HEK293 (cell line): ENCODE results near the gene PRPF38B.

Source experiments
- CTCF ChIP-seq: fragments of 450-650 bp; formaldehyde crosslinking; IDR thresholded peaks from 2 replicates; pipeline ENCODE4 v1.5.1; 2016; ENCODE audit warnings: missing biosample characterization, missing genetic modification characterization
- GLI4 ChIP-seq: fragments of 450-650 bp; formaldehyde crosslinking; IDR thresholded peaks from 2 replicates; pipeline ENCODE4 v1.5.1; 2016; ENCODE audit warnings: missing biosample characterization, missing genetic modification characterization
- GLIS1 ChIP-seq: fragments of 450-650 bp; formaldehyde crosslinking; IDR thresholded peaks from 2 replicates; pipeline ENCODE4 v1.5.1; 2016; ENCODE audit warnings: missing biosample characterization, missing genetic modification characterization
- HOXA7 ChIP-seq: sonication (generic); formaldehyde crosslinking; IDR thresholded peaks from 2 replicates; pipeline ENCODE4 v1.8.1; 2022; ENCODE audit warnings: missing genetic modification reagents, borderline replicate concordance
- PRDM10 ChIP-seq: fragments of 450-650 bp; formaldehyde crosslinking; IDR thresholded peaks from 2 replicates; pipeline ENCODE4 v1.5.1; 2016; ENCODE audit warnings: missing biosample characterization, missing genetic modification characterization
- SP3 ChIP-seq: fragments of 450-650 bp; formaldehyde crosslinking; IDR thresholded peaks from 2 replicates; pipeline ENCODE4 v1.5.1; 2016; ENCODE audit warnings: missing biosample characterization, missing genetic modification characterization
- TRIM28 ChIP-seq: IDR thresholded peaks from 2 replicates; pipeline ENCODE4 v1.6.1; 2011; ENCODE audit warnings: low read length, control low read depth, borderline replicate concordance
- YY1 ChIP-seq: fragments of 450-650 bp; formaldehyde crosslinking; IDR thresholded peaks from 2 replicates; pipeline ENCODE4 v1.5.1; 2018; ENCODE audit warnings: missing biosample characterization, missing genetic modification characterization
- ZNF19 ChIP-seq: fragments of 450-650 bp; formaldehyde crosslinking; IDR thresholded peaks from 2 replicates; pipeline ENCODE4; 2016; ENCODE audit warnings: missing biosample characterization, missing genetic modification characterization, low read depth
- ZNF394 ChIP-seq: fragments of 450-650 bp; formaldehyde crosslinking; IDR thresholded peaks from 2 replicates; pipeline ENCODE4 v1.5.1; 2016; ENCODE audit warnings: missing biosample characterization, missing genetic modification characterization, mild to moderate bottlenecking, moderate library complexity, borderline replicate concordance
- ZNF433 ChIP-seq: fragments of 450-650 bp; formaldehyde crosslinking; IDR thresholded peaks from 2 replicates; pipeline ENCODE4 v1.5.1; 2016; ENCODE audit warnings: missing biosample characterization, missing genetic modification characterization, low read depth
- ZNF449 ChIP-seq: fragments of 450-650 bp; formaldehyde crosslinking; IDR thresholded peaks from 2 replicates; pipeline ENCODE4 v1.5.1; 2017; ENCODE audit warnings: missing biosample characterization, mild to moderate bottlenecking, missing genetic modification characterization, moderate library complexity

GRCh38 chr1:108691128-108691941 lies 775 bp upstream of the PRPF38B start:
- TF ChIP-seq CTCF (tag by site-specific recombination) (no peak), GLIS1 (tag by site-specific recombination) (no peak), ZNF433 (tag by site-specific recombination) (no peak), SP3 (tag by site-specific recombination) (no peak), GLI4 (tag by site-specific recombination) (no peak), HOXA7 (CRISPR knock-in tag) (no peak), ZNF394 (tag by site-specific recombination) (no peak), ZNF19 (tag by site-specific recombination) (no peak), PRDM10 (tag by site-specific recombination) (no peak), ZNF449 (tag by site-specific recombination) (no peak), YY1 (no peak), TRIM28 (no peak)
